Panc1 (cell line): ENCODE results near the gene NRP1. TPM values are rescaled to one million over a fixed set of nuclear protein-coding genes. Genes with fewer than 3 reads are reported as not detected.

Experiments used
- ATAC-seq: fragments of 200-7000 bp; cut with Tn5 transposase; 2 replicates; pipeline ENCODE4 v1.9.1; 2020; ENCODE audit warnings: mild to moderate bottlenecking, moderate library complexity
- BruUV-seq: library from RNA; stranded (reverse); fragments of 400-500 nt; replicated peaks from 2 replicates; lab custom pipeline; 2021; lab: Mats Ljungman, UMichigan
- CTCF ChIA-PET: fragments of 300-600 bp; sonication (Branson Sonifier 250); formaldehyde crosslinking; loops from one replicate; lab custom pipeline; 2022; ENCODE audit warnings: antibody characterized with exemption; lab: Charles Lee
- POLR2A ChIA-PET: fragments of 300-600 bp; sonication (Branson Sonifier 250); formaldehyde crosslinking; loops from one replicate; lab custom pipeline; 2022; ENCODE audit warnings: antibody characterized with exemption; lab: Charles Lee
- DNase-seq: peaks from one replicate; pipeline ENCODE4 v3.0.0-alpha.2; 2010; ENCODE audit warnings: low read depth, low spot score
- H3K27ac ChIP-seq: 2 replicates; pipeline ENCODE4 v1.5.1; 2011; ENCODE audit warnings: mild to moderate bottlenecking, low read length, inconsistent platforms
- H3K27me3 ChIP-seq: fragments of 200-500 bp; sonication (Bioruptor generic); 2 replicates; pipeline ENCODE4 v1.6.0; 2014; ENCODE audit warnings: low read length, inconsistent platforms; ENCODE audit not compliant: control insufficient read depth, insufficient read depth
- H3K36me3 ChIP-seq: fragments of 200-500 bp; sonication (Bioruptor generic); 2 replicates; pipeline ENCODE4 v1.5.1; 2014; ENCODE audit warnings: inconsistent platforms, mild to moderate bottlenecking, low read length, moderate library complexity; ENCODE audit not compliant: control insufficient read depth, insufficient read depth
- H3K4me1 ChIP-seq: 2 replicates; pipeline ENCODE4 v1.5.1; 2011; ENCODE audit warnings: inconsistent platforms, mild to moderate bottlenecking, low read length, moderate library complexity; ENCODE audit not compliant: control insufficient read depth, insufficient read depth
- H3K4me3 ChIP-seq, 2 experiments: 2 replicates each; pipeline ENCODE4 v1.5.1; 2011 to 2012; ENCODE audit warnings: low read depth in 2 of 2, low read length in 2 of 2, mild to moderate bottlenecking in 2 of 2, inconsistent platforms in 1 of 2, moderate library complexity in 1 of 2
- H3K9me3 ChIP-seq: fragments of 200-500 bp; sonication (Bioruptor generic); 2 replicates; pipeline ENCODE4 v1.5.1; 2014; ENCODE audit warnings: low read depth, mild to moderate bottlenecking, inconsistent platforms, low read length, moderate library complexity; ENCODE audit not compliant: control insufficient read depth, insufficient read depth
- CTCF ChIP-seq: fragments of 450-650 bp; IDR thresholded peaks from 2 replicates; pipeline ENCODE4 v1.5.1; 2017; ENCODE audit warnings: mild to moderate bottlenecking
- POLR2AphosphoS5 ChIP-seq: IDR thresholded peaks from 2 replicates; pipeline ENCODE4 v1.6.1; 2012; ENCODE audit warnings: mild to moderate bottlenecking, low read depth, low read length, moderate library complexity
- REST ChIP-seq, 2 experiments: IDR thresholded peaks; 2 replicates each; pipeline ENCODE4 v1.6.1; 2011 to 2012; ENCODE audit warnings: low read depth in 2 of 2, control low read depth in 1 of 2, low read length in 1 of 2, mild to moderate bottlenecking in 1 of 2, moderate library complexity in 1 of 2; ENCODE audit not compliant: insufficient read depth in 1 of 2
- SIN3A ChIP-seq: IDR thresholded peaks from 2 replicates; pipeline ENCODE4 v1.6.1; 2012; ENCODE audit warnings: low read depth, mild to moderate bottlenecking, low read length, moderate library complexity, borderline replicate concordance; ENCODE audit not compliant: insufficient read depth
- TCF7L2 ChIP-seq: IDR thresholded peaks from 2 replicates; pipeline ENCODE4 v1.6.1; 2011; ENCODE audit warnings: mild to moderate bottlenecking, low read depth, low read length, inconsistent platforms
- in situ Hi-C: cut with HindIII; loops from 2 replicates; pipeline ENCODE4 v1.10.0; 2016; ENCODE audit warnings: low sequenced_read_pairs, low pct_unique_long_range_greater_than_20kb
- intact Hi-C: fragments of 100-400 bp; cut with micrococcal nuclease; formaldehyde crosslinking; loops from one replicate; pipeline ENCODE4 v1.10.0; 2022; ENCODE audit not compliant: unreplicated experiment
- total RNA-seq: library from RNA; stranded (reverse); gene quantifications from one replicate; pipeline ENCODE4 v1.2.1, GENCODE V29; 2021; ENCODE audit not compliant: unreplicated experiment

The NRP1 gene
- total RNA-seq, 1 experiment from 2014 or later = 93.4 TPM

GRCh38 chr10:33335551-33335800, 1.0 kb upstream of the NRP1 start:
- Histone ChIP-seq H3K4me1 (peaks cover 7% of the 10 kb centered on the region), H3K9me3 (no peaks in the 10 kb centered on the region), H3K27me3 (no peaks in the 10 kb centered on the region), H3K36me3 (no peaks in the 10 kb centered on the region), H3K4me3 (peak overlapping the region; percentile 61 to 95), H3K27ac (peak overlapping the region; percentile 72)
- no peak for TF ChIP-seq CTCF
- TF ChIP-seq POLR2AphosphoS5 = no peak
- TF ChIP-seq SIN3A = no peak
- TF ChIP-seq TCF7L2 = no peak
- no peak for TF ChIP-seq REST (IDR thresholded peaks at IDR 0.05; ENCODE audit: insufficient read depth in 1 of 2, low read depth in 2 of 2, low read length in 1 of 2)
- intact Hi-C loops = loop anchor here (10.0 kb wide), 1 partner anchor 1189 kb away; no protein-coding TSS in a partner anchor
- POLR2A ChIA-PET = interaction anchor here (0.6 kb wide), 1 partner anchor 1249 kb away, joined by 3 read pairs; no protein-coding TSS in a partner anchor
- no TSS peak for BruUV-seq
- in situ Hi-C loops = no loop called here
- no peak for DNase-seq
- CTCF ChIA-PET = interaction anchor here (0.6 kb wide), 1 partner anchor 21 kb away, joined by 3 read pairs; no protein-coding TSS in a partner anchor
- peak; percentile 27 for ATAC-seq

- intact Hi-C loops (loop anchor here (5.0 to 10.0 kb wide), 2 partner anchors 1190 to 1302 kb away; no protein-coding TSS in a partner anchor), in situ Hi-C loops (no loop called here)
- ATAC-seq = peak; percentile 81
- POLR2A ChIA-PET = interaction anchor here (0.7 kb wide), 2 partner anchors 362 to 705 kb away, joined by 3 to 14 read pairs; no protein-coding TSS in a partner anchor
- BruUV-seq = no TSS peak
- peak overlapping the region; percentile 61 to 95 for H3K4me3 ChIP-seq
- DNase-seq = no peak
- H3K36me3 ChIP-seq = peaks cover 4% of the 10 kb centered on the region; the same call in 1 of the 2 replicates
- H3K27ac ChIP-seq = peak overlapping the region; percentile 72
- CTCF ChIA-PET = no interaction called here
- H3K9me3 ChIP-seq = no peaks in the 10 kb centered on the region
- peaks cover 11% of the 10 kb centered on the region for H3K4me1 ChIP-seq
- no peaks in the 10 kb centered on the region for H3K27me3 ChIP-seq
- TF ChIP-seq REST (IDR thresholded peaks at IDR 0.05; ENCODE audit: insufficient read depth in 1 of 2, low read depth in 2 of 2, low read length in 1 of 2) (no peak; a peak in 1 of 4 replicates), CTCF (peak; percentile 70), SIN3A (peak; percentile 50; the same call in 1 of the 2 replicates)
Measured at GRCh38 chr10:33334805-33335550, 511 bp upstream of the NRP1 start.
